Activated CD8-positive, alpha-beta memory T cell treated with anti-CD3 and anti-CD28 coated beads, Interleukin-2, amount 50 U/mL, for 48 hours (primary cell): ENCODE measurements around the gene ALG12.

Experiments
- DNase-seq: peaks from one replicate; pipeline ENCODE4 v3.0.0-alpha.2; 2020

Gene ALG12

DNA sequence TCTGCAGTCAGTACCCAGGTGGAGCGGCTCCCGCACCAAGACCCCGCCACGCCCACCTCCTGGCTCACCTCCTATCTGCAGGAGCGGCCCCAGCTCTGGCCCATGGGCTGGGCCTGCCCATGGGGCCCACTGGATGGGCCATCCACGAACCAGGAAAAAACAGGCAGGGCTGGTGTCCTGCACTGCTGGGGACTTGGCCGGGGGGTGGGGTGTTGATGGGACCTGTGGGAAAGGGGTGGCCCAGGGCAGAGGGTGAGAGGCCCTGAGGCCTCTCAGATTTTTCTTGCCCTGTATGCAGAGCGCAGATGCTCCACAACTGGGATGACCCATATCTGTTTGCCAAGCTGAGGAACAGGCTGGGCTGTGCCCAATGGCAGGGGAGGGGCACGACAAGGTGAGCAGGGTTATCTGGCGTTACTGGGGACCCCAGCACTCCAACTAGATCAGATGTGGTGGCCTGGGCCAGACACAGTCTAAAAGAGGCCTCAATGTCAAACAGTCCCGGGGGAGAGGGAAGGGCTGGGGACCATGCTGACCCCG, 39.7 kb upstream of the ALG12 start:
- no peak for DNase-seq

DNA sequence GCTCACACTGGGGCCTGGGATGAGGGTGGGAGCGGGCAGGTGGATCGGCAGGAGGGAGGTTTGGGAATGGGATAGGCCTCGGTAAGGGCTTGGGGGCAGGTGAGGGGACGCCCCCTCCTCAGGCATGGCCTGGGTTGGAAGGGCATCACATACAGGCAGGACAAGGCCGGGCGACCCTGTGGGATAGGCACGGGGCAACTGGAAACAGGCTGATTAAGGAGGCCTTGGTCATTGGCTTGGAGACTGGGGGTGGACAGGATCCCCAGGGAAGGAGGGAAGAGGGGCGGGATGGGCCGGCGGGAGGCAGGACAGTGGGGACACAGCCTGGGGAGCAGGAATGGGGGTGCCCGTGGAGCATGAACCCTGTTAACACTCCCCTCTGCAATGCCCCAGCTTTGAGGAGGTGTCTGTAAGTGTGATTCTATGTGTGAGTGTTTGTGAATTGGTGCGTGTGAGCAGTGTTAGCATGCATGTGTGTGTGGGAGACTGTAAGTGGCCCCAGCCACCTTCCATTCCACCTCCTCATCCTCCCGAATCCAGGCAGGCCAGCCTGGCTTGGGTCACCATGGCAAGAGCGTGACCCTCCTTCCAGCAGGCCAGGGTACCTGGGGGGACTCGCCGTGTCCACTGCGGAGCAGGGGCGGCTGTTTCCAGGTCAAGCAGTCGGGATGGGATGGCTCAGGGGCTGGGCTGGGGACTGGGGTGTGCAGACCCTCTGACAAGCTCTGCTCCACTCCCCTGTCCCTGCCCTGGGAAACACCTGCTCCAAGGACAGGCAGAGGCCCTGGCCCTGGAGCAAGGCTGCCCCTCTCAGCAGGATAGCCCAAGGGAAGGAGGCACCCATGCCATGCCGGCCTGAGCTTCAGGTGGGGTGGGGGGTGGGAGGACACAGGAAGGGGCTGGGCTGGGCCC, 38.9 kb upstream of the ALG12 start:
- no peak for DNase-seq

DNA sequence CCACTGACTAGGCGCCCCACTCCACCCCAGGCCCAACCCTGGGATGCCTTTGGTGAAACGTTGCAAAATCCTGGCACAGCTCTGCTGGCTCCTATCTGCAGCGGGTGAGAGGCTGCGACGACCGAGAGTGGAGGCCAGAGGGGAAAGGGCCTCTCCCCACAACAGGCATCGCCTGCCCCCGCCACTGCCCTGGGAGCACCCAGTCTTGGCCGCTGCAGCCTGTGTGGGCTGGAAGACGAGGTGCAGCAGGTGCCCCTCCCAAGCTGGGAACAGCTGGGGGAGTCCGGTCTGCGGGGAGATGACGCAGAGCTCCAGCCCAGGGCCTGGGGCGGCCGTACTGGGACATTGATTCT, 38.2 kb upstream of the ALG12 start:
- DNase-seq: no peak

DNA sequence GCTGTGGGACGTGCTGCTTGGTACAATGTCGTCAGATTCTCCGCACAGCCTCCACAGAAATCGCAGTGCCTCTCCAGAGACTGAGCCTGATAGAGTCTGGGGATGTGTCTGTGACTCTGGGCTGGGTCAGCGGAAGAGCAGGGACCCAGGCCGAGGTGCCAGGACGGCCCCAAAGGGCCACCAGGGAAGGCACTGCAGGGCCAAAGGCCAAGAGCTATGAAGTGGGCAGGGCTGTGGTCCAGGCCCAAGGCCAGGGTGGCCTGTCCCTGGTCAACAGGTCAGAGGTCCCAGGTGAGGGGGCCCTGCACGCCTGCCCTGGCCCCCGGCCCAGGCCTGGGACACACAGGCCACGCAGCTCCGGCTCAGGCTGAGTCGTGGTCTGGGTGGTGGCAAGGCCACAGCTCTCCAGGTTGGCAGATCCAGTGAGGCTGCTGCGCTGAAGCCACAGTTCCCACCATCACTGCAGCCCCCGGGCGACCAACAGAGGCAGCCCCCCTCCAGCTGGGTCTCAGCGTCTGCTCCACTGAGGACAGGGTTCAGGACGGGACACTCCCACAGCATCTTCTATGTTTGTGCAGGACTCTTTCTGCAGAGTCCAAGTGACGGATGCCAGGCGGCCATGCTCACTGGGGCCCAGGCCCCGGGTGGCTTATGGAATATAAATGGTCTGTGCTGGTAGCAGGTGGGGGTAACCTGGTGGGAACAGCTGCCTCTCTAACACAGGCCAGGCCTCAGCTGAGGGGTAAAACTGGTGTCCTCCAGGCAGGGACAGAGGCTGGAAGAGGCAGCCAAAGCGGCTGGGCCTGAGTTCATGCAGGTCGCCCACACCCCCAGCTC, 37.6 kb upstream of the ALG12 start:
- no peak for DNase-seq

DNA sequence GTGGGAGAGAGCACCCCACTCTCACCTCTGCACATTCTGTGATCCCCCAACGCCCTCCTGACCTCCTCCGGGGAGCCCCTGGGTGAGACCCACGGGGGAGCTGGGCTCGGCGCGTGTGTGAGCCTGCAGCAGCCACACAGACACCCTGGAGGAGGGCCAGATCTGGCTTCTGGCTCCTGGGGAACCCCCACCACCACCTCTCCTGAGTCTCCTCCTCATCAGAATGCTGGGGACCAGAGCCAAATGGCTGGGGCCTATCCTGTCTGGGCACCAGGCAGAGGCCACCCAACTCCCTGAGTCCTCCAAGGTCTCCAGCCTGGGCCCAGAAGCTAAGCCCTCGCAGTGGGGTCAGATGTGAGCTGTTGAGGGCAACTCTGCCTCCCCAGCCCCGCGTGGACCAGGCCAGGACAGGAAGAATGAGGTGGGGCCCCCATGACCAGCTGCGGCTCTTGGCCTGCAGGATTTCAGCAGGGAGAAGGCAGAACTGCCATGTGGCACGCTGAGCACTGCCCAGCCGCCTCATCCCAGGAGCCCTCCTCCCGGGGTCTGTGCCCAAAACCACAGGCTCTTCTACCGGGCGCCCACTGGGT, 36.8 kb upstream of the ALG12 start:
- no peak for DNase-seq

- no peak for DNase-seq
Observed at GRCh38 chr22:49954354-49954753, 36.1 kb upstream of the ALG12 start.

DNA sequence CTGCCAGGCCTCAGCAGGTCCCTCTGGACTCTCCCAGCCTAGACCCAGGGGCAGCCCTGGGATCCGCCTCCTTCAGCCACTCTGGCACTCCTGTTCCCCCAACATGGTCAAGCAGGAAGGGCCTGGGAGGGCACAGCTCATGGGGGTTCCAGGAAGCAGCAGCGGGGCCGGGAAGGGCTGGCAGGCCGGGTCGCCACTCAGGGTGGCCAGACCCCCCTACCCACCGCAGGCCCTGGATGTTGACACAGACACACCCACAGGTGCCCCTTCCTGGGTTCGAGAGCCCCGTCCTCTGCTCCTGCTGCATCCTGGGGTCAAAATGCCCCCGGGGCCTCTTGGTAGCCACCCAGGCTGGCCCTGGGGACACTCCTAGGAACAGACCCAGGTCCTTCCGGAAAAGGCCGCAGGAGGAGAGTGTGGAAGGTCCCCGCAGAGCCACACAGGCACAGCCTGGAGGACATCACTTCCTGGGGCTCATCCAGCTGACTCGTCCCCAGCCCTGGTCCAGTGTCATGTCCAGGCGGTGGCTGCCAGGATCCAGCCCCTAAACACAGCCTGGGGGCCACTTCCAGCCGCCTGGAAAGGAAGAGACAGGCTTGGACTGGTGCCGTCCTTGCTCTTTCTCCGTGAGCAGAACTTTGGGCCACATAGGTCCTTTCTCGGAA, 35.6 kb upstream of the ALG12 start:
- no peak for DNase-seq

DNA sequence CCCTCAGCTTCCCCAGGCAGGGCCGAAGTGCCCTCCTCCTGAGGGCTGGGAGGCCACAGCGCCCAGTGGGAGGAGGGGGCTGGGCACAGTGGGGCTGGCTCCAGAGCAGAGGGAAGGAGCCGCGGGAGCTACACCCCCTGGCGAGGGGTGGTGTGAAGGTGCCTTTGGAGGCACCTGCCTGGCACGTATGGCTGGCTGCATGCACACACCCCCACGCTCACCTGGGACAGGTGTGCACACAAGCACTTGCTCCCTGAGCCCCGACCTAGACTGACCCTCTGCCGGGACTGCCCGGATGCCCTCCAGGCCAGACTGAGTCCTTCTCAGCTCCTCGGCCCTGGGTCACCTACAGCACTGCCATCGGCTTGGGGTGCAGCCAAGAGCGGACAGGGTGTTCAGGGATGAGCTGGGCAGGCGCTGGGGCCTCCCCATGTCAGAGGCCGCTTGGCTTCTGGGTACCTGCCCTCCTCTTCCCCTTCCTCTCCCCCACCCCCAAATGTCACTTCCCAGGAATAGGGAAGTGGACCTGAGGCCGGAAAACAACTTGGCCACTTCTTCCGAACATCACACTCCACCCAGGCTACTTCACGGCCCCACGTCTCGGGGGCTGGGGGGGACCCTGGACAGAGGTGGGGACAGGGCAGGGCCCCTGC, 34.9 kb upstream of the ALG12 start:
- DNase-seq: no peak

- no peak for DNase-seq
Observed at GRCh38 chr22:49951986-49952896, 34.0 kb upstream of the ALG12 start.

DNA sequence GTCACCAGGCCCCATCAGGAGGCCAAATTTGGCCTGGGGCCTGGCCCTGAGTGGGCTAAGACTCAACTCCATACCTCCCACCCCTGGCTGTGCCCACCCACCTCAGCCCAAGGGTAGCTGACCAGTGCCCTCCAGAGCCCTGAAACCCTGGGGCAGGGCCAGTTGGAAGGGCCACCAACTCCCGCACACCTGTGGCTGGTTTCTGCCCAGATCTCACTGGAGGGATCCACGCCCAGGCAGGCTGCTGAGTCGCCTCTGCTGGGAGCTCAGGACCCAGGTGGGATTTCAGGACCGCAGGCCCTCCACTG, 33.4 kb upstream of the ALG12 start:
- no peak for DNase-seq

- DNase-seq: no peak
Observed at GRCh38 chr22:49951000-49951677, 32.9 kb upstream of the ALG12 start.

DNA sequence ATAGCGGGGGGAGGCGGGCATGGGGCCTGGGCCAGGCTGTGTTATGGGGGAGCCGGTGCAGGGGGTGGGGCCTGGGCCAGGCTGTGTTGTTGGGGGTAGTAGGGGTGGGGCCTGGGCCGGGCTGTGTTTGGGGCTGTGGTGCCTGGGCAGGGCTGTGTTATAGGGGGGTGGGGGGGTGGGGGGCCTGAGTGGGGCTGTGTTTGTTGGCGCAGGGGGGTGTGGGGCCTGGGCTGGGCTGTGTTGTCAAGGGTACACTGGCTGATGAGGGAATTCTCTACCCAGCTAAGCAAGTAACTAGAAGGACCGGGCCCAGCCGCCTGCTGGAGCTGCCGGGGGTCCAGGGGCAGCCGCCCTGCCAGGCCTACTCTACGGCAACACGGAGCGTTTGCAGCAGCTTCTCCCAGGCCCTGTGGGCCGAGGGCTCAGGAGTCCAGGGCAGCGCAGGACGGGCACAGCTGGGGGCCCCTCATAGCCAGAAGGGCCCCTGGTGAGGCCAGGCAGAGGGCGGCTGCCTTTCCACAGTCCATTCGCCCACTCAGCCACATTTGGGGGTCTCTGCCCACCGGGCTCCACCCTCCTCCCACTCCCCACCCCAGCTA, 32.3 kb upstream of the ALG12 start:
- DNase-seq: no peak

DNA sequence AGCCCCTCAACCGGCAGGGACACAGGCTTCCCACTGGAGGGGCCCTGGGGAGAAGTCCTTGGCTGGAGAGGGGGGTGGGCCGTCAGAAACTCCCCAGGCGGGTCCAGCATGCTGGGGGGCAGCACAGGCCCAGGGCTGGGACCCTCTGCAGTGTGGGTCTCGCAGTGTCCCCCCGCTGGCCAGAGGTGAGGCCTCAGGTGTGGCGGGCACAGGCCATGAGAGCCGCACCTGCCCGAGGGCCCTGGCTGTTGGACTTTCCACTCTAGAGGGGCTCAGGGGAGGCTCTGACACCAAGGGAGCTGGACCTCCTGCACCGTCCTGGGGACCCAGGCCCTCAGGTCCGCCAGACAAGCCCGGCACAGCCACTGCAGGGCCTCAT, 31.7 kb upstream of the ALG12 start:
- DNase-seq: no peak

- DNase-seq: no peak
Observed at GRCh38 chr22:49948958-49949913, 31.0 kb upstream of the ALG12 start.

GRCh38 chr22:49948116-49948957, 30.1 kb upstream of the ALG12 start:
- DNase-seq: no peak

GRCh38 chr22:49947296-49947622, 29.0 kb upstream of the ALG12 start:
- DNase-seq: no peak

- no peak for DNase-seq
Observed at GRCh38 chr22:49946612-49947295, 28.5 kb upstream of the ALG12 start.
